HepG2 (cell line): ENCODE results near the gene SPACA4. TPM values are rescaled to one million over a fixed set of nuclear protein-coding genes. Genes with fewer than 3 reads are reported as not detected.

Experiments
- ATAC-seq: fragments of 200-7000 bp; cut with Tn5 transposase; 3 replicates; pipeline ENCODE4 v1.9.1; 2020; ENCODE audit warnings: mild to moderate bottlenecking, moderate library complexity
- BruUV-seq: library from RNA; stranded (reverse); fragments of 400-500 nt; replicated peaks from 2 replicates; lab custom pipeline; 2021; lab: Mats Ljungman, UMichigan
- CTCF ChIA-PET: fragments of 300-600 bp; formaldehyde crosslinking; extraction: SDS; loops from one replicate; lab custom pipeline; 2021; ENCODE audit warnings: low total read pairs, inconsistent platforms, low intra/inter-chr PET ratio; lab: Yijun Ruan, JAX
- POLR2A ChIA-PET: fragments of 350-600 bp; sonication (Branson Sonifier 250); formaldehyde crosslinking; loops from one replicate; lab custom pipeline; 2020; ENCODE audit warnings: antibody characterized with exemption, inconsistent platforms; lab: Yijun Ruan, JAX
- DNase-seq: peaks from one replicate; pipeline ENCODE4 v3.0.0-alpha.2; 2015; ENCODE audit warnings: low spot score
- FAIRE-seq: peaks from 3 replicates; lab custom pipeline; 2011; peaks lifted over from hg19 to GRCh38; lab: Jason Lieb, UNC
- H2AFZ ChIP-seq: one replicate; pipeline ENCODE4 v1.6.1; 2011; ENCODE audit warnings: low read length, inconsistent platforms
- H3K27ac ChIP-seq: fragments of 300-600 bp; 3 replicates; pipeline ENCODE4 v1.8.0; 2011; ENCODE audit warnings: mixed run types, mild to moderate bottlenecking, mixed read lengths, low read length, inconsistent platforms; ENCODE audit not compliant: insufficient read depth; ENCODE audit errors: extremely low read length
- H3K27me3 ChIP-seq, 2 experiments: fragments of 200-600 bp in 1 of 2; 2 replicates in 1 of 2; 3 replicates in 1 of 2; pipeline versions ENCODE4 v1.6.0 to v1.8.0; 2011; ENCODE audit warnings: low read length in 2 of 2, mild to moderate bottlenecking in 2 of 2, moderate library complexity in 2 of 2, inconsistent platforms in 1 of 2; ENCODE audit not compliant: insufficient read depth in 2 of 2, control insufficient read depth in 1 of 2
- H3K36me3 ChIP-seq, 2 experiments: fragments of 200-600 bp in 1 of 2; replicated peaks in 1 of 2; 2 replicates in 1 of 2; 3 replicates in 1 of 2; pipeline versions ENCODE4 v1.5.1 to v1.8.0; 2011; ENCODE audit warnings: low read length in 2 of 2, inconsistent platforms in 1 of 2; ENCODE audit not compliant: insufficient read depth in 2 of 2, control insufficient read depth in 1 of 2
- H3K4me1 ChIP-seq: 2 replicates; pipeline ENCODE4 v1.5.1; 2012; ENCODE audit warnings: low read length, inconsistent platforms; ENCODE audit not compliant: insufficient read depth
- H3K4me2 ChIP-seq: 2 replicates; pipeline ENCODE4 v1.6.0; 2011; ENCODE audit warnings: low read depth, low read length, inconsistent platforms
- H3K4me3 ChIP-seq, 3 experiments: fragments of 200-600 bp in 1 of 3; sonication (generic), shearing (Covaris generic) in 1 of 3; replicated peaks in 1 of 3; 2 replicates each; pipeline ENCODE4 v1.5.1; 2011 to 2016; ENCODE audit warnings: low read length in 3 of 3, inconsistent platforms in 2 of 3, low read depth in 2 of 3, mild to moderate bottlenecking in 2 of 3, control low read depth in 1 of 3, mixed read lengths in 1 of 3; ENCODE audit not compliant: insufficient read depth in 1 of 3
- H3K79me2 ChIP-seq: one replicate; pipeline ENCODE4 v1.6.1; 2011; ENCODE audit warnings: low read length, inconsistent platforms; ENCODE audit not compliant: insufficient read depth
- H3K9ac ChIP-seq: 2 replicates; pipeline ENCODE4 v1.6.0; 2011; ENCODE audit warnings: mild to moderate bottlenecking, low read depth, low read length, inconsistent platforms; ENCODE audit not compliant: insufficient read depth
- H3K9me3 ChIP-seq: 2 replicates; pipeline ENCODE4 v1.5.1; 2012; ENCODE audit warnings: mild to moderate bottlenecking, low read length
- H4K20me1 ChIP-seq: 2 replicates; pipeline ENCODE4 v1.6.0; 2011; ENCODE audit warnings: inconsistent platforms, mild to moderate bottlenecking, low read length, moderate library complexity; ENCODE audit not compliant: insufficient read depth
- ASH2L ChIP-seq: fragments of 300-600, 200-600 bp; sonication (generic); IDR thresholded peaks from 2 replicates; pipeline ENCODE4 v1.7.0; 2017; ENCODE audit warnings: low read depth, mild to moderate bottlenecking, moderate library complexity, mixed read lengths, low read length; ENCODE audit not compliant: insufficient read length
- ZFP82 ChIP-seq: sonication (generic); formaldehyde crosslinking; IDR thresholded peaks from 2 replicates; pipeline ENCODE4 v1.5.1; 2020; ENCODE audit warnings: mild to moderate bottlenecking, missing genetic modification reagents, borderline replicate concordance
- ZNF503 ChIP-seq: sonication (generic); formaldehyde crosslinking; IDR thresholded peaks from 2 replicates; pipeline ENCODE4 v1.4.0; 2020; ENCODE audit warnings: missing genetic modification reagents
- WGBS: methylation state at CpG from one replicate; pipeline ENCODE4 v1.1.6; 2017; ENCODE audit warnings: low lambda C conversion rate; 5-methylcytosine and 5-hydroxymethylcytosine counted together
- in situ Hi-C: cut with HindIII; loops from 2 replicates; pipeline ENCODE4 v1.10.0; 2017; ENCODE audit warnings: low pct_unique_long_range_greater_than_20kb; ENCODE audit not compliant: extremely low pct_ligation_motif_present
- intact Hi-C: fragments of 100-400 bp; cut with micrococcal nuclease; formaldehyde crosslinking; loops from one replicate; pipeline ENCODE4 v1.10.0; 2022; ENCODE audit not compliant: unreplicated experiment
- polyA plus RNA-seq, 8 experiments: library from polyadenylated mRNA; depleted of rRNA in 3 of 8; stranded (reverse) in 7 of 8; unstranded in 1 of 8; fragments of >200 nt; fragmentation: Illumina TruSeq in 4 of 8; extraction: Trizol in 4 of 8; gene quantifications; 2 replicates each; pipeline versions ENCODE4 v1.2.1 to v1.2.3, GENCODE V29; 2011 to 2016; ENCODE audit warnings: low read depth in 4 of 8, missing spikeins in 1 of 8, mixed read lengths in 1 of 8; ENCODE audit not compliant: insufficient read depth in 1 of 8
- total RNA-seq, 5 experiments: library from RNA; depleted of rRNA; stranded (reverse); fragments of >200 nt; fragmentation: Illumina TruSeq; extraction: Trizol; gene quantifications; 2 replicates each; pipeline ENCODE4 v1.2.3, GENCODE V29; 2016; ENCODE audit warnings: low read depth in 1 of 5

SPACA4 gene
- total and polyA plus RNA-seq, 2 of the 13 experiments (the other 11 are each of a cell fraction or from before 2014, with no cell fraction given): not detected

- intact Hi-C loops (loop anchor here (2.0 kb wide), 1 partner anchor 15 kb away; the partner anchor contains the start of genes RPL18 and SPHK2), in situ Hi-C loops (no loop called here)
- H3K4me2 ChIP-seq: peak overlapping the region; percentile 96
- BruUV-seq: no TSS peak
- ChIA-PET CTCF (no interaction called here), POLR2A (interaction anchor here (0.6 to 5.8 kb wide), 10 partner anchors 10 to 330 kb away, joined by 3 to 61 read pairs (median 3); partner anchors contain the start of genes CA11, RPL18 and SPHK2)
- WGBS: 56% methylated on average over 7 of the region's 7 CpGs
- ATAC-seq (no peak), FAIRE-seq (no peak), DNase-seq (no peak)
- peak overlapping the region; percentile 2 to 47 (median 42); a peak in 5 of 6 replicates for H3K4me3 ChIP-seq
- no peaks in the 10 kb centered on the region; a peak in 1 of 5 replicates for H3K27me3 ChIP-seq
- H4K20me1 ChIP-seq: no peaks in the 10 kb centered on the region
- H3K36me3 ChIP-seq: no peaks in the 10 kb centered on the region
- TF ChIP-seq ZNF503 (CRISPR knock-in tag): no peak
- no peak for TF ChIP-seq ASH2L
- 0 out of 2 replicates have a peak, but pooled peaks have one; percentile 33 for TF ChIP-seq ZFP82
- no peak overlapping the region for H2AFZ ChIP-seq
- peaks cover 71% of the 10 kb centered on the region for H3K4me1 ChIP-seq
- H3K27ac ChIP-seq: peak overlapping the region; percentile 90
- H3K79me2 ChIP-seq: no peaks in the 10 kb centered on the region
- no peaks in the 10 kb centered on the region for H3K9me3 ChIP-seq
- H3K9ac ChIP-seq: peak overlapping the region; percentile 61
Observed at GRCh38 chr19:48634036-48634342, 27.4 kb downstream of the SPACA4 start.
